C4-2B (cell line): ENCODE measurements around the gene FOXP1.

Experiments used
- H3K27ac ChIP-seq: fragments of 450-650 bp; 2 replicates; pipeline ENCODE4 v1.5.1; 2017
- ZFX ChIP-seq: fragments of 450-650 bp; IDR thresholded peaks from 2 replicates; pipeline ENCODE4 v1.6.1; 2017
- TF ChIP-seq, protein P1 (sequence below): fragments of 450-650 bp; conservative IDR thresholded peaks from 2 replicates; pipeline ENCODE4 v1.5.1; 2017; ENCODE audit warnings: mild to moderate bottlenecking

Gene FOXP1

DNA sequence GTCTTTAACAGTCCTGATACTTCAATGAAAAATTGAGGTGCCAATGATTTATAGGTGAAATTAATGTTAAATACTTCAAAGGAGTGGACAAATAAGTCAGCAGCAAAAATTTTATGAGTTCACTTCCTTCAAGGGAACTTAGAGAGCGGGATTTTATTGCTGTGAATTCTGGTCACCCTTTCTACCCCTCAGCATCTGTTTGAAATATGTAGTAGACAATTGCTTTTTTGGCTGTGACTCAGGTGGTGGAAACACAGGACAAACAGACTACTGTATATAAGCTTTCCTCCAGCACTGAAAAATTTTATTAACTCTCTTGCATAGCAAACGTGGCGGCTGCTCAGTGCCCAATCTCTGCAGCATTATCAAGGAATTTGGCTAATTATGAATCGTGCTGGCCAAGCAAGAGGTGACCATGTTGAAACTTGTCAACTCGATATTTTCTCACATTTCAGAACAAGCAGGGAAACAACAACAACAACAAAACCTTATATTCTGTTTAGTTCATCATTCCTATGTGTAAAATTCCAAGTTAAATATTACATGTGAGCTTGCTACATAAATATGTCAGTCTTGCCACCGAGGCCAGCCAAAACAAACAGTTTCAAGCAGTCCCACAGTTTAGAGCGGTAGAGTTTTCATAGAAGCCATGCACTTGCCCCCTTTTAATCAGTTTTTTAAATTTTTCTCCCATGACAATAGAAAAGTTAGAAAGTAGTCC is 420.2 kb downstream of the FOXP1 start:
- no peak for TF ChIP-seq ZFX
- TF ChIP-seq, protein P1, sequence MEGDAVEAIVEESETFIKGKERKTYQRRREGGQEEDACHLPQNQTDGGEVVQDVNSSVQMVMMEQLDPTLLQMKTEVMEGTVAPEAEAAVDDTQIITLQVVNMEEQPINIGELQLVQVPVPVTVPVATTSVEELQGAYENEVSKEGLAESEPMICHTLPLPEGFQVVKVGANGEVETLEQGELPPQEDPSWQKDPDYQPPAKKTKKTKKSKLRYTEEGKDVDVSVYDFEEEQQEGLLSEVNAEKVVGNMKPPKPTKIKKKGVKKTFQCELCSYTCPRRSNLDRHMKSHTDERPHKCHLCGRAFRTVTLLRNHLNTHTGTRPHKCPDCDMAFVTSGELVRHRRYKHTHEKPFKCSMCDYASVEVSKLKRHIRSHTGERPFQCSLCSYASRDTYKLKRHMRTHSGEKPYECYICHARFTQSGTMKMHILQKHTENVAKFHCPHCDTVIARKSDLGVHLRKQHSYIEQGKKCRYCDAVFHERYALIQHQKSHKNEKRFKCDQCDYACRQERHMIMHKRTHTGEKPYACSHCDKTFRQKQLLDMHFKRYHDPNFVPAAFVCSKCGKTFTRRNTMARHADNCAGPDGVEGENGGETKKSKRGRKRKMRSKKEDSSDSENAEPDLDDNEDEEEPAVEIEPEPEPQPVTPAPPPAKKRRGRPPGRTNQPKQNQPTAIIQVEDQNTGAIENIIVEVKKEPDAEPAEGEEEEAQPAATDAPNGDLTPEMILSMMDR: no peak
- H3K27ac ChIP-seq: no peak overlapping the region

DNA sequence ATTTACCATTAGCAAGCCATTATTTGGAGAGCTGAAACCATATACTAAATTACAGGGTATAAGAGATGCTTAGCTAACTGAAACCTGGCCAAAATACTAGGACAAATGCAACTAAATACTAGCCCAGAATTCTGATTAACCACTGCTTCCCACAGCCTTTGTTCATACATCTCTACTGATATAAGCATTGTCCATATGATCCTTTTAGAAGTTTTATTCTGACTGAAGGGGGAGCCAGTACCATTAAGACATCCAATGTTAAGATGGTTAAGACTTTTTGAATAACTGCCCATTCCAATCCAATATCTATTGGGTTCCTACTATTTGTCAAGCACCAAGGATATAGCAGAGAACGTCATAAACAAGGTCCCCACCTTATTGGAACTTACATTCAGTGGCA is 421.3 kb downstream of the FOXP1 start:
- no peak overlapping the region for H3K27ac ChIP-seq
- TF ChIP-seq, protein P1: no peak
- no peak for TF ChIP-seq ZFX

DNA sequence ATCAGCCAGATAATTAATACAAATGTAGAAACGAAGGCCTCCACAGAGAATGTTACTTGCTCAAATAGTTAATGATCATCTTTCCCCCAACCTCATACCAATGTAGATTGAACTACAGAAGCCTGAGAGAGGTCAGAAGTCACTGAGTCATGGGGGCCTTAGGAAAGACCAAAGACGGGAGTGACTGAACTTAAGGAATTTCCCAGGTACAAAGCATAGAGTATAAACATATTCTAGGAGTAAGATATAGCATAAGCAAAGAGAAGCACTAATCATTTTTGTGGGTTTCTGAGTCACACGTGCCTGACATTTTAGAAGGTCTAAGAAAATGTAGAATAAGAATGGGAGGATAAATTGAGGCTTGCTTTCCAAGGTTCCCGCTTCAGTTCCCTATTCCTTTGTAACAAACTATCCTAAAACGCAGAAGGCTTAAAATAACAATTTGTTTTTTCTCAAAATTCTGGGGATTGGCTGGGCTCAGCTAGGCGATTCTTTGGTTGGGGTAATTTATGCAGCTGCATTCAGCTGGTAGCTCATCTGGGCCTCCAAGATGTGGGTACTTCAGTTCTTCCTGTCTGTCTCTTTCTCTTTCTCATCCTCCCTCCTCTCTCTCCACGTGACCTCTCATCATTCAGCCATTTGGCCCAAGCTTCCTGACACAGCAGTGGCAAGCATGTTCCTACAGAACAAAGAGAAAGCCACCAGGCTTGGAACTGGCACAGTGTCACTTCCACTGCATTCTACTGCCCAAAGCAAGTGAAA is 422.6 kb downstream of the FOXP1 start:
- no peak overlapping the region for H3K27ac ChIP-seq
- TF ChIP-seq ZFX: no peak
- TF ChIP-seq, protein P1: no peak

DNA sequence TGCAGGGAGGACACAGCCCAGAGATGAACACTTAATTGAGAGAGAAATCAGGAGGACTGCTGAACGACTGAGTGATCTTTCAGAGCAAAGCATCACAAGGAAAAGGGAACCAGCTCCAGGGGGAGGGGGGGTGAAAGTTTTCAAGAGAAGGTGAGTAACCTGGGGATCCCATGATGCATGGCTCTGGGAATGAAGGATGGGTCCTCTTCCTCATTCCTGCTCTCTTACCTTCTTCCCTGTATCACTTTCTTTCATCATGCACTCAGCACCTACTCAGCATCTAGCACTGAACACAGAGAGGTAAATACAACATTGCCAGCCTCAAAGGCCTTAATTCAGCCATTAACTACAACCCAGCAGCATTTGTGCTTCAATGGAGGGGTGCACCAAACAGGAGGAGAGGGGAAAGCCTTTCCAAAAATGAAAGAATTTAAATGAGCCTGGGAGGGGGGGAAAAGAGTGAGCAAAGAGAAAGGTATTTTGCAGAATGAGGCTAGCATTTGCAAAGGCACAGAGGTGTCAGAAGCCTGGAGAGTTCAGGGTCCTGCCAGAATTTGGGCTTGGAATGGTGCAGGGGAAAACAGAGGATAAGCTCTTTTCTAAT is 427.4 kb downstream of the FOXP1 start:
- H3K27ac ChIP-seq: no peak overlapping the region
- TF ChIP-seq, protein P1: no peak
- no peak for TF ChIP-seq ZFX

DNA sequence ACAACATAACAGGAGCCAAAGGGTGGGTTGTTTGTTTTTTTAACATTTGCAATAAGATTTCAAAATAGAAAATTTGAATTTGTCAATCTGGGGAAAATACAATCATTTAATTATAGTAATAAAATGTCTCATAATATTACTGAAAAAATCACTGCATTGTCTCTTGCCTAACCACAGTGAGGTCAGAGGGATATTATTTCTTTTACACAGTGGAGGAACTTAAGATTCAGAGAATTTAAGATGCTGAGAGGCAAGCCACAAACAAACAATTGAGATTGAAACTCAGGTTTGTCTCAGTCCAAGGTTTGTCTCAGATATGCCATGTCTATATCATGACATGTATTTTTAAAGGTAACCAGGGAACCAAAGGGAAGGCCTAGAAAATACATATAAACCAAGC is 428.7 kb downstream of the FOXP1 start:
- H3K27ac ChIP-seq: no peak overlapping the region
- TF ChIP-seq, protein P1: no peak
- TF ChIP-seq ZFX: no peak

DNA sequence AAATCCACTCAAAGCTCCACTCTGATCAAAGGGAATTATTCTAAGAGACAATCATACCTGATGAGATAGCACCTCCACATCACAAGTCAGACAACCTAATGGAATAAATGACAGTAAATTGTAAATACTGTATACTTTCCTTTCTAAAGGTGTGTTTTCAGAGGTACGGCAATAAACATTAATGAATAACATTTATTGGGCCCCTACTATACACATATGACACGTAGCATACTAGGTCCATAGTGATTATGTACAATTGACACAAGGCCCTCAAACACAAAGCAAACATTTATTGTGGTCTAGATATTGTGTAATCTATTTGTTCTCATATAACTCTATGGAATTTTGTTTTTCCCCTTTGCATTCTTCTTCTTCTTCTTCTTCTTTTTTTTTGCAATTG is 429.8 kb downstream of the FOXP1 start:
- TF ChIP-seq ZFX: no peak
- TF ChIP-seq, protein P1: no peak

DNA sequence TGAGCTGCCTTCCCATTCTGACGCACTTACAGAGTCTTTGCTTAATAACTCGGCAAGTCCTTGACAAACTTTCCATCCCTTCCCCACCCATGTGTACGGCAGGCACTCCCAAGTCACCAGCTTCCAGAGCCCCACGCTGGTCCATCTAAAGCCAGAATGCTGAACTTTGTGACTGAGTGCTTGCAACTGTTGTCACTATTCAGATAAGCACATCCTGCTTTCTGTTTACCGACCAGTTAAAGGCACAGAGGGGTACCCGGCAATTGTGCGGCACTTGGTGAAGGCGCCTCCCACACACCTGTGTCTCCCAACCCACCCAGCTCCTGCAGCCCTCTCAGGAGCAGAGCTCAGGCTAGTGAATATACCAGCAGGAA is 430.6 kb downstream of the FOXP1 start:
- H3K27ac ChIP-seq: no peak overlapping the region
- TF ChIP-seq, protein P1: no peak
- no peak for TF ChIP-seq ZFX

More for the DNA sequence above, 429.8 kb downstream of the FOXP1 start:
- no peak overlapping the region for H3K27ac ChIP-seq
